ENCODE data around the gene RARG.

DNA sequence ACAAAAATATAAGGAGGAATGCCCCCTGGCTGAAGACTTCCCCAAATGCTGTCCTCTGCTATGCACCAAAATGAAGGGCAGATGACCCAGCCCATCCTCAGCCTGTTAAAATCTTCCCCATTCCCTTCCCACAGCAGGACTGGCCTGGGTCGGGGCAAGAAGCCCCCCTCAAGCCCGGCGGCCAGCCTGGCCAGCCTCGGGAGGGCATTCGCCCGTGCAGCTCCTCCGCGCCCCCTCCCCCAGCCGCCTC, 413 bp downstream of the RARG start:
- TF ChIP-seq POLR2AphosphoS5 (IDR thresholded peaks at IDR 0.05; ENCODE audit: low read depth, low read length) (no peak), SIN3A (IDR thresholded peaks at IDR 0.05; ENCODE audit: borderline replicate concordance, insufficient read depth, low read length) (no peak), TAF1 (IDR thresholded peaks at IDR 0.05; ENCODE audit: borderline replicate concordance, insufficient read depth, low read length) (no peak)
- TF ChIP-seq, protein P1, sequence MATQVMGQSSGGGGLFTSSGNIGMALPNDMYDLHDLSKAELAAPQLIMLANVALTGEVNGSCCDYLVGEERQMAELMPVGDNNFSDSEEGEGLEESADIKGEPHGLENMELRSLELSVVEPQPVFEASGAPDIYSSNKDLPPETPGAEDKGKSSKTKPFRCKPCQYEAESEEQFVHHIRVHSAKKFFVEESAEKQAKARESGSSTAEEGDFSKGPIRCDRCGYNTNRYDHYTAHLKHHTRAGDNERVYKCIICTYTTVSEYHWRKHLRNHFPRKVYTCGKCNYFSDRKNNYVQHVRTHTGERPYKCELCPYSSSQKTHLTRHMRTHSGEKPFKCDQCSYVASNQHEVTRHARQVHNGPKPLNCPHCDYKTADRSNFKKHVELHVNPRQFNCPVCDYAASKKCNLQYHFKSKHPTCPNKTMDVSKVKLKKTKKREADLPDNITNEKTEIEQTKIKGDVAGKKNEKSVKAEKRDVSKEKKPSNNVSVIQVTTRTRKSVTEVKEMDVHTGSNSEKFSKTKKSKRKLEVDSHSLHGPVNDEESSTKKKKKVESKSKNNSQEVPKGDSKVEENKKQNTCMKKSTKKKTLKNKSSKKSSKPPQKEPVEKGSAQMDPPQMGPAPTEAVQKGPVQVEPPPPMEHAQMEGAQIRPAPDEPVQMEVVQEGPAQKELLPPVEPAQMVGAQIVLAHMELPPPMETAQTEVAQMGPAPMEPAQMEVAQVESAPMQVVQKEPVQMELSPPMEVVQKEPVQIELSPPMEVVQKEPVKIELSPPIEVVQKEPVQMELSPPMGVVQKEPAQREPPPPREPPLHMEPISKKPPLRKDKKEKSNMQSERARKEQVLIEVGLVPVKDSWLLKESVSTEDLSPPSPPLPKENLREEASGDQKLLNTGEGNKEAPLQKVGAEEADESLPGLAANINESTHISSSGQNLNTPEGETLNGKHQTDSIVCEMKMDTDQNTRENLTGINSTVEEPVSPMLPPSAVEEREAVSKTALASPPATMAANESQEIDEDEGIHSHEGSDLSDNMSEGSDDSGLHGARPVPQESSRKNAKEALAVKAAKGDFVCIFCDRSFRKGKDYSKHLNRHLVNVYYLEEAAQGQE (IDR thresholded peaks at IDR 0.05; ENCODE audit: insufficient read depth in 1 of 2, low read depth in 2 of 2, low read length in 2 of 2), result no peak

Measured in PFSK-1 (cell line).